Transverse colon (tissue), 4 donors: ENCODE results near the gene GLIPR1. TPM values are rescaled to one million over a fixed set of nuclear protein-coding genes. Genes with fewer than 3 reads are reported as not detected.
A peak's percentile ranks its signal among the peaks of the same experiment; 100 is the strongest.

Source experiments
- DNase-seq: peaks from one replicate; pipeline ENCODE4 v3.0.0-alpha.2; 2019
- H3K27ac ChIP-seq, 4 donors: fragments of 200-600 bp; sonication (generic); 2 replicates each; pipeline ENCODE4 v1.5.1; 2016 to 2018; ENCODE audit warnings: inconsistent platforms in 4 of 4
- H3K27me3 ChIP-seq: fragments of 200-600 bp; sonication (generic); 2 replicates; pipeline ENCODE4 v1.5.1; 2017; ENCODE audit warnings: inconsistent platforms
- H3K36me3 ChIP-seq, 4 donors: fragments of 200-600 bp; sonication (generic); 2 replicates each; pipeline ENCODE4 v1.5.1; 2017 to 2019; ENCODE audit warnings: inconsistent platforms in 4 of 4
- H3K4me1 ChIP-seq, 4 donors: fragments of 200-600 bp; sonication (generic); 2 replicates each; pipeline ENCODE4 v1.5.1; 2017 to 2020; ENCODE audit warnings: inconsistent platforms in 4 of 4
- H3K4me3 ChIP-seq, 4 donors: fragments of 200-600 bp; sonication (generic); 1 replicate in 1 of 4; 2 replicates in 3 of 4; pipeline versions ENCODE4 v1.5.1 to v1.6.1; 2017 to 2019; ENCODE audit warnings: inconsistent platforms in 4 of 4
- H3K9me3 ChIP-seq, 2 donors: fragments of 200-600 bp; sonication (generic); 2 replicates each; pipeline ENCODE4 v1.5.1; 2017 to 2019; ENCODE audit warnings: inconsistent platforms in 2 of 2
- EP300 ChIP-seq: sonication (generic); formaldehyde crosslinking; IDR thresholded peaks from one replicate; pipeline ENCODE4 v1.6.1; 2017; ENCODE audit warnings: antibody characterized with exemption, low read depth
- POLR2A ChIP-seq: fragments of 450-650 bp; IDR thresholded peaks from one replicate; pipeline ENCODE4 v1.6.1; 2016; ENCODE audit warnings: antibody characterized with exemption, mild to moderate bottlenecking, moderate library complexity
- POLR2AphosphoS5 ChIP-seq, 3 donors: sonication (generic); formaldehyde crosslinking; IDR thresholded peaks; one replicate each; pipeline ENCODE4 v1.6.1; 2016; ENCODE audit warnings: antibody characterized with exemption in 3 of 3
- WGBS, 2 donors: methylation state at CpG; one replicate each; pipeline ENCODE4 v1.1.5; 2018; ENCODE audit warnings: low coverage in 1 of 2; 5-methylcytosine and 5-hydroxymethylcytosine counted together
- in situ Hi-C, 4 donors: fragments of 200-750 bp; cut with MboI; loops; one replicate each; pipeline versions ENCODE4 v1.15.0 to v1.15.1; 2017; ENCODE audit warnings: low sequenced_read_pairs in 3 of 4, low pct_ligation_motif_present in 1 of 4, low pct_unique_long_range_greater_than_20kb in 1 of 4
- intact Hi-C: fragments of 100-400 bp; cut with DNase I; formaldehyde crosslinking; loops from one replicate; pipeline ENCODE4 v1.15.1; 2023; ENCODE audit warnings: low total_unique reads
- total RNA-seq, 4 donors: library from RNA; depleted of rRNA; stranded (reverse); fragments of >200 nt; gene quantifications; one replicate each; pipeline ENCODE4 v1.1.0, GENCODE V29; 2016
- TF ChIP-seq, protein P1 (sequence below), 5 experiments: fragments of 200-600 bp in 3 of 5; fragments of 450-650 bp in 2 of 5; sonication (generic) in 3 of 5; IDR thresholded peaks; 1 replicate in 2 of 5; 2 replicates in 3 of 5; pipeline ENCODE4 v1.5.1; 2016 to 2017; ENCODE audit warnings: antibody characterized with exemption in 5 of 5, inconsistent platforms in 3 of 5, mild to moderate bottlenecking in 2 of 5, moderate library complexity in 1 of 5

The GLIPR1 gene
- total RNA-seq, 4 donors from 2014 or later: 3.3 to 10.6 (median 3.6) TPM

DNA sequence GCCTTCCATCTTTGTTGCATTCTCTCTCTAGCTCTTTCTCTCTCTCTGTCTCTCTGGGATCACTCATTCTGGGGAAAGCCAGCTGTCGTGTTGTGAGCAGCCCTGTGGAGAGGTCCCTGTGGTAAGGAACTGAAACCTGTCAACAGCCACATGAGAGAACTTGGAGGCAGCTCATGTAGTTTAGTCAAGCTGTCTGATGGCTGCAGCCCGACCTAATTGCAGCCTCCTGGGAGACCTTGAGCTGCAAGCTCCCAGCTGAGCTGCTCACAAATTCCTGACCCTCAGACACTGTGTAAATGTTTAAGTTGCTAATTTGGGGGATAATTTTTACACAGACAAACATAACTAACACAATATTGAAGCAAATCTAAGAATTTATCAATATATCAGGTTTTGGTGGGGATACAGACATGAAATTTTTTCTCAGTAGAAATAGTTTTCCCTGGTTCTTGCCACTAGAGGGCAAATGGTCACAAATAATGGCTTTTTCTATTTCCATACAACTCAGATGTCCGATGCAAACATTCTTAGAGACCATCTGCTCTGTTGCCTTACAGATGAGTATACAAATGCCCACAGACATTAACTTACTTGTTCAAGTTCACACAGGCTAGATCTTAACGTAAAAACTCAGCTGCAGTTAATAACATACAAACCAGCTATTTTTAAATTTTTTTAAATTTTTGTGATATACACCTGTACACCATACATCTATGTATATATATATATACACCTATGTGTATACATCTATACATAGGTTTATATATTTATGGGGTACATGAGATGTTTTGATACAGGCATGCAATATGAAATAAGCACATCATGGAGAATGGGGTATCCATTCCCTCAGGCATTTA lies 46.3 kb downstream of the GLIPR1 start:
- no peaks in the 10 kb centered on the region for H3K9me3 ChIP-seq
- no peak overlapping the region for H3K27ac ChIP-seq
- no peaks in the 10 kb centered on the region for H3K4me1 ChIP-seq
- intact Hi-C loops (loop anchor here (5.0 kb wide), 1 partner anchor 510 kb away; no protein-coding TSS in a partner anchor), in situ Hi-C loops (loop anchor here in 2 of 4 donors (5.0 to 25.0 kb wide), 2 partner anchors 510 kb away; partner anchors contain the start of gene PHLDA1 (in 1 of the 2))
- no peak for DNase-seq
- 11 to 26% methylated on average over 3 to 4 of the region's 4 CpGs for WGBS, 2 donors
- no peak overlapping the region for H3K4me3 ChIP-seq
- no peaks in the 10 kb centered on the region for H3K27me3 ChIP-seq
- TF ChIP-seq POLR2A: no peak
- no peak for TF ChIP-seq EP300
- no peak for TF ChIP-seq POLR2AphosphoS5 (IDR thresholded peaks at IDR 0.05)
- TF ChIP-seq, protein P1, sequence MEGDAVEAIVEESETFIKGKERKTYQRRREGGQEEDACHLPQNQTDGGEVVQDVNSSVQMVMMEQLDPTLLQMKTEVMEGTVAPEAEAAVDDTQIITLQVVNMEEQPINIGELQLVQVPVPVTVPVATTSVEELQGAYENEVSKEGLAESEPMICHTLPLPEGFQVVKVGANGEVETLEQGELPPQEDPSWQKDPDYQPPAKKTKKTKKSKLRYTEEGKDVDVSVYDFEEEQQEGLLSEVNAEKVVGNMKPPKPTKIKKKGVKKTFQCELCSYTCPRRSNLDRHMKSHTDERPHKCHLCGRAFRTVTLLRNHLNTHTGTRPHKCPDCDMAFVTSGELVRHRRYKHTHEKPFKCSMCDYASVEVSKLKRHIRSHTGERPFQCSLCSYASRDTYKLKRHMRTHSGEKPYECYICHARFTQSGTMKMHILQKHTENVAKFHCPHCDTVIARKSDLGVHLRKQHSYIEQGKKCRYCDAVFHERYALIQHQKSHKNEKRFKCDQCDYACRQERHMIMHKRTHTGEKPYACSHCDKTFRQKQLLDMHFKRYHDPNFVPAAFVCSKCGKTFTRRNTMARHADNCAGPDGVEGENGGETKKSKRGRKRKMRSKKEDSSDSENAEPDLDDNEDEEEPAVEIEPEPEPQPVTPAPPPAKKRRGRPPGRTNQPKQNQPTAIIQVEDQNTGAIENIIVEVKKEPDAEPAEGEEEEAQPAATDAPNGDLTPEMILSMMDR (IDR thresholded peaks at IDR 0.05): peak; percentile 55 to 68 (median 64)
- no peaks in the 10 kb centered on the region for H3K36me3 ChIP-seq

DNA sequence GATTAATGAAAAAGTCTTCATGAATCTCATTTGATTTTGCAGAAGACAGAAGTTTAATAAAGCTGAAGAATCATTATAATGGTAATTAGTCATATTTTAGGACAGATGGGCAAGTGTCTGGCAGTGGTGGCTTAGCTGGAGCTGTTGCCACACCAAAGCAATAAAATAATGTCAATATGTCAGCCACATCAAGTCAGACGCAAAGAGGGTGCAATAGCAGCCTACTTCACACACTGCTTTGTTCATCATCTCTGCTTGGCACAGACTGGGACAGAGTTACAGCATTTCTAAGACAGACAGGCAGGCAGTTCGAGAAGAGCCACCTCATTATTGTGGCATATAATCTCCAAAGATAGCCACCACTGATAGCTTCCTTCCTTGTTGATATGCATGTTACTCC lies 47.7 kb downstream of the GLIPR1 start:
- no peak for DNase-seq
- intact Hi-C loops (loop anchor here (5.0 kb wide), 1 partner anchor 509 kb away; no protein-coding TSS in a partner anchor), in situ Hi-C loops (loop anchor here in 2 of 4 donors (5.0 to 25.0 kb wide), 2 partner anchors 509 kb away; partner anchors contain the start of gene PHLDA1 (in 1 of the 2))
- H3K4me1 ChIP-seq: no peaks in the 10 kb centered on the region
- no peaks in the 10 kb centered on the region for H3K27me3 ChIP-seq
- H3K4me3 ChIP-seq: no peak overlapping the region
- H3K9me3 ChIP-seq: no peaks in the 10 kb centered on the region
- H3K27ac ChIP-seq: no peak overlapping the region
- 69% methylated on average over 2 of the region's 2 CpGs; no CpG with 5 or more reads in 1 of the 2 donors for WGBS, 2 donors
- H3K36me3 ChIP-seq: no peaks in the 10 kb centered on the region
- TF ChIP-seq EP300 (no peak), POLR2AphosphoS5 (IDR thresholded peaks at IDR 0.05) (no peak), POLR2A (no peak)
- TF ChIP-seq, protein P1 (IDR thresholded peaks at IDR 0.05): no peak

DNA sequence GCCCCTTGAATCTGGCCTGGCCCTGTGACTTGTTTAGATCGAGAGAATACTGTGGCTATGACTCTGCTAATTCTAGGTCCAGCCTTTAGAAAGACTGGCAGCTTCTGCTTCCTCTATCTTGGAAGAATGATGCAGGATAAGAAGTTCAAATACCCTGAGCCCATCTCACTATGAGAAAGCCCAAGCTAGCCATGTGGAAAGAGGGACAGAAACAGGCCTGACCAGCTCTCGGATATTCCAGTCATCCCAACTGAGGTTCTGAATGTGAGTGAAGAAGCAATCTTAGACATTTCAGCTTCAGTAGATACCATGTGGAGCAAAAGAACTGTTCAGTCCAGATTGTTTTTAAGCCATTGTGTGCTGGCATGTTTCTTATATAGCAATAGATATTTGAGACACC lies 48.1 kb downstream of the GLIPR1 start:
- H3K27me3 ChIP-seq: no peaks in the 10 kb centered on the region
- intact Hi-C loops: loop anchor here (5.0 kb wide), 1 partner anchor 509 kb away; no protein-coding TSS in a partner anchor
- no peak overlapping the region for H3K27ac ChIP-seq
- TF ChIP-seq EP300: no peak
- TF ChIP-seq, protein P1 (IDR thresholded peaks at IDR 0.05): no peak
- no peak for TF ChIP-seq POLR2AphosphoS5 (IDR thresholded peaks at IDR 0.05)
- no peak for TF ChIP-seq POLR2A
- H3K4me3 ChIP-seq: no peak overlapping the region
- DNase-seq: no peak
- WGBS, 2 donors: 71 to 85% methylated on average over 1 to 2 of the region's 2 CpGs
- H3K36me3 ChIP-seq: no peaks in the 10 kb centered on the region
- in situ Hi-C loops: loop anchor here in 2 of 4 donors (5.0 to 25.0 kb wide), 2 partner anchors 509 kb away; partner anchors contain the start of gene PHLDA1 (in 1 of the 2)
- no peaks in the 10 kb centered on the region for H3K4me1 ChIP-seq
- no peaks in the 10 kb centered on the region for H3K9me3 ChIP-seq

DNA sequence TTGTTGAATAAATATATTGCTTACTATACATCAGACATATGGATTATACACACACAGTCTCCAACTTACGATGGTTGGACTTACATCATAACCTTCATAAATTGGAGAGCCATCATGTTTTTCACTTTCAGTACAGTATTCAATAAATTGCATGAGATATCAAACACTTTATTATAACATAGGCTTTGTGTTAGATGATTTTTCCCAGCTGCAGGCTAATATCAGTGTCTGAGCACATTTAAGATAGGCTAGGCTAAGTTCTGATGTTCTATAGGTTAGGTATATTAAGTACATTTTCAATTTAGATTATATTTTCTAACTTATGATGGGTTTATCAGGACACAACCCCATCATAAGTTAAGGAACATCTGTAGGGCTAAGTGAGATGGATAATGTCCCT lies 48.8 kb downstream of the GLIPR1 start:
- intact Hi-C loops (loop anchor here (5.0 kb wide), 1 partner anchor 508 kb away; no protein-coding TSS in a partner anchor), in situ Hi-C loops (loop anchor here in 2 of 4 donors (5.0 to 25.0 kb wide), 2 partner anchors 508 kb away; partner anchors contain the start of gene PHLDA1 (in 1 of the 2))
- no peaks in the 10 kb centered on the region for H3K27me3 ChIP-seq
- TF ChIP-seq, protein P1 (IDR thresholded peaks at IDR 0.05): no peak
- TF ChIP-seq POLR2A: no peak
- no peak for TF ChIP-seq EP300
- no peak for TF ChIP-seq POLR2AphosphoS5 (IDR thresholded peaks at IDR 0.05)
- H3K36me3 ChIP-seq: no peaks in the 10 kb centered on the region
- H3K9me3 ChIP-seq: no peaks in the 10 kb centered on the region
- no peaks in the 10 kb centered on the region for H3K4me1 ChIP-seq
- 71 to 89% methylated on average over 1 of the region's 1 CpG for WGBS, 2 donors
- no peak overlapping the region for H3K27ac ChIP-seq
- no peak for DNase-seq
- no peak overlapping the region for H3K4me3 ChIP-seq
